Activated naive CD4-positive, alpha-beta T cell treated with anti-CD3 and anti-CD28 coated beads, Interleukin-2, amount 10 ng/mL, durations not matched to agents 7 days and 5 days (primary cell): ENCODE data around the gene KAT8.

Experiments used
- CTCF ChIA-PET: fragments of 350-600 bp; sonication (Branson Sonifier 250); formaldehyde crosslinking; loops from one replicate; lab custom pipeline; 2021; ENCODE audit warnings: antibody characterized with exemption; lab: Charles Lee
- DNase-seq: peaks from one replicate; pipeline ENCODE4 v3.0.0-alpha.2; 2020
- H3K27ac Mint-ChIP-seq: one replicate; pipeline ENCODE4 v1.8.0; 2021; ENCODE audit warnings: mild to moderate bottlenecking, moderate library complexity, mixed read lengths
- H3K27me3 Mint-ChIP-seq: one replicate; pipeline ENCODE4 v1.8.0; 2021; ENCODE audit warnings: mild to moderate bottlenecking, mixed read lengths
- H3K36me3 Mint-ChIP-seq: one replicate; pipeline ENCODE4 v1.8.0; 2021; ENCODE audit warnings: mixed read lengths
- H3K4me1 Mint-ChIP-seq: one replicate; pipeline ENCODE4 v1.8.0; 2021; ENCODE audit warnings: mixed read lengths
- H3K4me3 Mint-ChIP-seq: one replicate; pipeline ENCODE4 v1.8.0; 2021; ENCODE audit warnings: mild to moderate bottlenecking, moderate library complexity, mixed read lengths
- H3K9me3 Mint-ChIP-seq: one replicate; pipeline ENCODE4 v1.8.0; 2021; ENCODE audit warnings: mixed read lengths

Gene KAT8

GRCh38 chr16:31117384-31118222 lies at the start of gene KAT8:
TSS of gene KAT8 (plus strand) at chr16:31117664. CDS start at chr16:31117682, 18 bp downstream.
- DNase-seq = peak; percentile 99
- CTCF ChIA-PET = interaction anchor here (0.8 to 1.1 kb wide), 2 partner anchors 11 to 25 kb away, joined by 3 to 6 read pairs; no protein-coding TSS in a partner anchor
- peak within 1 kb of the TSS; percentile 78 for H3K4me3 Mint-ChIP-seq
- no peaks in the 10 kb centered on the region for H3K9me3 Mint-ChIP-seq
- H3K4me1 Mint-ChIP-seq = peaks cover 30% of the 10 kb centered on the region
- H3K36me3 Mint-ChIP-seq = peaks cover 24% of the 10 kb centered on the region
- H3K27me3 Mint-ChIP-seq = no peaks in the 10 kb centered on the region
- peak within 1 kb of the TSS; percentile 93 for H3K27ac Mint-ChIP-seq

GRCh38 chr16:31071861-31072260 lies 45.6 kb upstream of the KAT8 start:
- Mint-ChIP-seq H3K4me3 (peak overlapping the region; percentile 90), H3K27ac (peak overlapping the region; percentile 95), H3K36me3 (peaks cover 11% of the 10 kb centered on the region), H3K4me1 (peaks cover 42% of the 10 kb centered on the region), H3K27me3 (no peaks in the 10 kb centered on the region), H3K9me3 (no peaks in the 10 kb centered on the region)
- DNase-seq = no peak
- CTCF ChIA-PET = no interaction called here

- peaks cover 14% of the 10 kb centered on the region for H3K36me3 Mint-ChIP-seq
- DNase-seq = peak; percentile 53
- H3K4me1 Mint-ChIP-seq = peaks cover 42% of the 10 kb centered on the region
- peak overlapping the region; percentile 90 for H3K4me3 Mint-ChIP-seq
- H3K27me3 Mint-ChIP-seq = no peaks in the 10 kb centered on the region
- peak overlapping the region; percentile 95 for H3K27ac Mint-ChIP-seq
- H3K9me3 Mint-ChIP-seq = no peaks in the 10 kb centered on the region
- CTCF ChIA-PET = interaction anchor here (2.3 kb wide), 1 partner anchor 70 kb away, joined by 10 read pairs; no protein-coding TSS in a partner anchor
These were observed 44.8 kb upstream of the KAT8 start for GRCh38 chr16:31072540-31073141.

GRCh38 chr16:31073142-31073969 lies 44.1 kb upstream of the KAT8 start:
- H3K36me3 Mint-ChIP-seq = peaks cover 21% of the 10 kb centered on the region
- H3K9me3 Mint-ChIP-seq = no peaks in the 10 kb centered on the region
- DNase-seq = peak; percentile 93
- H3K27me3 Mint-ChIP-seq = no peaks in the 10 kb centered on the region
- CTCF ChIA-PET = interaction anchor here (2.3 kb wide), 1 partner anchor 69 kb away, joined by 10 read pairs; no protein-coding TSS in a partner anchor
- H3K4me3 Mint-ChIP-seq = peak overlapping the region; percentile 90
- peaks cover 45% of the 10 kb centered on the region for H3K4me1 Mint-ChIP-seq
- peak overlapping the region; percentile 95 for H3K27ac Mint-ChIP-seq

GRCh38 chr16:31073970-31074813 lies 43.3 kb upstream of the KAT8 start, which contains the start of the genes ZNF646 and ZNF668:
TSS of gene ZNF646 (plus strand) at chr16:31074422. CDS start at chr16:31076325, 1,903 bp downstream.
TSS of gene ZNF668 (minus strand) at chr16:31074240. CDS start at chr16:31064459, 9,781 bp downstream.
- Mint-ChIP-seq H3K4me1 (peaks cover 40% of the 10 kb centered on the region), H3K36me3 (peaks cover 28% of the 10 kb centered on the region), H3K27me3 (no peaks in the 10 kb centered on the region), H3K4me3 (peak within 1 kb of the TSS; percentile 90), H3K9me3 (no peaks in the 10 kb centered on the region), H3K27ac (peak within 1 kb of the TSS; percentile 95)
- peak; percentile 99 for DNase-seq
- CTCF ChIA-PET = interaction anchor here (2.3 kb wide), 1 partner anchor 68 kb away, joined by 10 read pairs; no protein-coding TSS in a partner anchor

GRCh38 chr16:31074814-31075183 lies 42.7 kb upstream of the KAT8 start:
- CTCF ChIA-PET = interaction anchor here (0.9 to 2.3 kb wide), 2 partner anchors 27 to 68 kb away, joined by 3 to 10 read pairs; no protein-coding TSS in a partner anchor
- H3K4me3 Mint-ChIP-seq = peak overlapping the region; percentile 90
- H3K27me3 Mint-ChIP-seq = no peaks in the 10 kb centered on the region
- no peaks in the 10 kb centered on the region for H3K9me3 Mint-ChIP-seq
- H3K27ac Mint-ChIP-seq = peak overlapping the region; percentile 94
- no peak for DNase-seq
- peaks cover 40% of the 10 kb centered on the region for H3K4me1 Mint-ChIP-seq
- H3K36me3 Mint-ChIP-seq = peaks cover 32% of the 10 kb centered on the region

GRCh38 chr16:31076319-31076718 lies 41.1 kb upstream of the KAT8 start:
- peak overlapping the region; percentile 90 for H3K4me3 Mint-ChIP-seq
- CTCF ChIA-PET = no interaction called here
- no peak for DNase-seq
- peak overlapping the region; percentile 30 for H3K27ac Mint-ChIP-seq
- no peaks in the 10 kb centered on the region for H3K9me3 Mint-ChIP-seq
- H3K4me1 Mint-ChIP-seq = peaks cover 43% of the 10 kb centered on the region
- H3K27me3 Mint-ChIP-seq = no peaks in the 10 kb centered on the region
- H3K36me3 Mint-ChIP-seq = peaks cover 36% of the 10 kb centered on the region

GRCh38 chr16:31077024-31077423 lies 40.4 kb upstream of the KAT8 start:
- H3K4me3 Mint-ChIP-seq = no peak overlapping the region
- no peak for DNase-seq
- H3K4me1 Mint-ChIP-seq = peaks cover 36% of the 10 kb centered on the region
- H3K27ac Mint-ChIP-seq = no peak overlapping the region
- no peaks in the 10 kb centered on the region for H3K9me3 Mint-ChIP-seq
- CTCF ChIA-PET = no interaction called here
- H3K27me3 Mint-ChIP-seq = no peaks in the 10 kb centered on the region
- H3K36me3 Mint-ChIP-seq = peaks cover 36% of the 10 kb centered on the region

GRCh38 chr16:31077592-31078396 lies 39.7 kb upstream of the KAT8 start:
- Mint-ChIP-seq H3K27ac (no peak overlapping the region), H3K27me3 (no peaks in the 10 kb centered on the region), H3K4me3 (no peak overlapping the region), H3K9me3 (no peaks in the 10 kb centered on the region), H3K4me1 (peaks cover 30% of the 10 kb centered on the region), H3K36me3 (peaks cover 40% of the 10 kb centered on the region)
- CTCF ChIA-PET = no interaction called here
- no peak for DNase-seq

GRCh38 chr16:31078597-31079341 lies 38.7 kb upstream of the KAT8 start:
- no peak overlapping the region for H3K27ac Mint-ChIP-seq
- CTCF ChIA-PET = no interaction called here
- H3K36me3 Mint-ChIP-seq = peaks cover 43% of the 10 kb centered on the region
- no peak overlapping the region for H3K4me3 Mint-ChIP-seq
- H3K27me3 Mint-ChIP-seq = no peaks in the 10 kb centered on the region
- peaks cover 30% of the 10 kb centered on the region for H3K4me1 Mint-ChIP-seq
- no peaks in the 10 kb centered on the region for H3K9me3 Mint-ChIP-seq
- no peak for DNase-seq

- H3K36me3 Mint-ChIP-seq = peaks cover 43% of the 10 kb centered on the region
- no peak overlapping the region for H3K27ac Mint-ChIP-seq
- CTCF ChIA-PET = no interaction called here
These were observed 38.0 kb upstream of the KAT8 start for GRCh38 chr16:31079342-31079944.

More at GRCh38 chr16:31079342-31079944, 38.0 kb upstream of the KAT8 start:
- Mint-ChIP-seq H3K4me3 (no peak overlapping the region), H3K27me3 (no peaks in the 10 kb centered on the region), H3K4me1 (peaks cover 30% of the 10 kb centered on the region), H3K9me3 (no peaks in the 10 kb centered on the region)
- no peak for DNase-seq
